DMS79 (cell line): ENCODE measurements around the gene SFRP5.

Experiments used
- DNase-seq: peaks from one replicate; lab custom pipeline; 2025; lab: John Stamatoyannopoulos, UW

SFRP5 gene

DNA sequence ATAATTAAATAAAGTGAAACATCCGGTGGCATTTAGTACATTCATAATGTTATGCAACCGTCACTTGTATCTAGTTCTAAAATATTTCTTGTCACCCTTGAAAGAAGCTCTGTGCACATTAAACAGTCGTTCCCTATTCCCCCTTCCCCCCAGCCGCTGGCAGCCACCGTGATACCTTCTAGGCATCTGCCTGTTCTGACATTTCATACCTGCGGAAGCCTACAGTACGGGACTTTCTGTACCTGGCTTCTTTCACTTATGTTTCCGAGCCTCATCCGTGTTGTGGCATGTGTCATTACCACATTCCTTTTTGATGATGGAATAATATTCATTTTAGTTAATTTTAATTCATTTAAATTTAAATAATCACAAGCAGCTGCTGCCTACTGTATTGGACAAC lies 13.9 kb upstream of the SFRP5 start:
- DNase-seq = no peak

DNA sequence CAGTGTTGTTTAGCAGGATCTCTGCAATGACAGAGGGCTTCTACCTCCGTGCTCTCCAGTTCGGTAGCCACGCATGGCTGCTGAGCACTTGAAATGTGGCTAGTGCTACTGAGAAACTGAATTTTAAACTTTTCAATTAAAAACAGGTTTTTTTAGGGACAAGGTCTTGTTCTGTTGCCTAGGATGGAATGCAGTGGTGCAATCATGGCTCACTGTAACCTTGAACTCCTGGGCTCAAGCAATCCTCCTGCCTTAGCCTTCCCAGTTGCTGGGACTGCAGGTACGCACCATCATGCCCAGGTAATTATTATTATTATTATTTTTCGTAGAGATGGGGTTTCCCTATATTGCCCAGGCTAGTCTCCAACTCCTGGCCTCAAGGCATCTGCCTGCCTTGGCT lies 13.4 kb upstream of the SFRP5 start:
- DNase-seq = no peak

DNA sequence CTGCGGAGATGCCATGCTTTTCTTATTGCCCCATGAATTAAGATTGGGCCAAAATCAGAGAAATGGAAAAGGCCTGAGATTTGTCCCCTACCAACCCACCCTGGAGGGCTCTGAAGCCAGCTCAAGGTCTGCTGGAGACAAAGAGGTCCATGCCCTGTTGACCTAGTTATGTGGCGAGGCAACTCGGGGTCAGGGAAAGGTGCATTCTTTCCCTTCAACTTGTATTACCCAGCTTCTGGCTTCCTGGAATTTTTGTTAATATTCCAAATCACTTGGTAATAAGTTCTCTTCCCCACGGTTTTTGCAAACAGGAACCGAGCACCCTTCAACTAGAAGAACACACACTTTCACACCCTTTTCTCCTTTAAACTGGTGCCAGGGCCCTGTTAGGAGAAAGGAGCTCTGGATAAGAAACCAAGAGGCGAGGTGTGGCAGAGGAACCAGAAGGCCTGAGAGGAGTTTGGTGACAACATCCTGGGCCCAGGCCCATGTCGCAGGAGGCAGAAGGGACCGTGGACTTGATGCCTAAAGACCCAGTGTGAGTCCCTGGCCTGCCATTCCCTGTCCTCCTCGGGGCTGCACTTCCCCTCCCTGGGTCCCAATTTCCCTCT lies 12.5 kb upstream of the SFRP5 start:
- DNase-seq = no peak

DNA sequence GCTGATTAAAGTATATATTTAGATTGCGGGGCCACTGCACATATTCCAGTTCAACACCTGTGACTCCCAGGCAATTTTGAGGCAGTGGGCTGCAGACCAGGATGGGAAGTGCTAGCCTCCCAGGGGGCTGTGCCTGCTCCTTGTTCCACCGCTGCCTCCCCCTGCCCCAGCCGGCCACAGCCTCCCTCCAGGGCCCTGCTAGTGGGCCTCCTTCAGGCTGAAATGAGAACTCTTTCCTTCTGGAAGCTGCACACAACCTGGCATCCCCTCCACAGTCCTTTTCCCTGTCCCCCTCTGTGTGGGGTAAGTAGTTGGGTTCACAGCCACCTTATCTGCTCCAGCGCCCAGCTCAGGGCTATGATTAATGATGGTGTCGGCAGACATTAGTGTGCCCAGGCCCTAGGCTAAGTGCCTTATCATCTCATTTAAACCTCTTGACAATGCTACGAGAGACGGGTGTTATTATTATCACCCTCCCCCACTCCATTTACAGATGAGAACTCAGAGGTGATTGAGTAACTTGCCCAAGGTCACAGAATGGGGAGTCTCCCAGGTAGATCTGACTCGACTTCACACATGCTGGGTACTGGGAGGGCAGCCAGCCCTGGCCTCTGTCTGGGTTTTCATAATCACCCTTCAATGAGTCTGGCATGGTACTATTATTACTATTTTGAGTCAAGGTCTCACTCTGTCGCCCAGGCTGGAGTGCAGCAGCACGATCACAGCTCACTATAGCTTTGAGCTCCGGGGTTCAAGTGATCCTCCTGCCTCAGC lies 10.8 kb upstream of the SFRP5 start:
- DNase-seq = no peak

DNA sequence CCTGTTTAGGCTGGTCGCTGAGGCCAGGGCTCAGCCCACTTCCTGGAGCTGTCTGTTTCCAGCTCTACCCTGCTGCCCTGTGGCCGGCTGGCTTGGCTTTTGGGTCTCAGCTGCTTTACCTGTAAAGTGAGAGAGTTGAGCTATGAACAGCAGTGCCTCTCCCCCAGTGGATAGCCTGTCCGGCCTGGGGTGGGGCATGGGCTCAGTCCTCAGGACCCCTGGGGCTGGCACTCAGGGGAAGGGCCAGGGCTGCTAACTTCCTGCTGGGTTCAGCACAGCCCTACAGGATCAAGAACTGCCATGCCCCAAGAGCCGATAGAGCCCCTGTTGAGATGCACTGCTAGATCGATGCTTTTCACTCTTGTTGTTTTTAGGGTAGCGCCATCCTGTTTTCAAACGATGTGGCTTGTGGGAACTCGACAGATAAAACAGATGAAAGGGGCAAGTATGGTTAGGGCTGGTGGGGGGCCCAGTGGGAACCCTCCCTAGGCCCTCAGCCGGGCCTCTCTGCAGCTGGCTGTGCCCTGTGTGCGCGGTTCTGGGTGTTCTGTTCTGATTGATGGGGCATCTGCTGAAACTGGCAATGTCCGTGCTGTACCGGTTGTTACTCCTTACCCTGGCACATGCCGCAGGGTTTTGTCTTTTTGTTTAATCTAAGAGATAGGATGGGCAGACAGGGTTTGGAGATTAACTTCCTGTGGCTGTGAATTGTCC lies 10.0 kb upstream of the SFRP5 start:
- no peak for DNase-seq

DNA sequence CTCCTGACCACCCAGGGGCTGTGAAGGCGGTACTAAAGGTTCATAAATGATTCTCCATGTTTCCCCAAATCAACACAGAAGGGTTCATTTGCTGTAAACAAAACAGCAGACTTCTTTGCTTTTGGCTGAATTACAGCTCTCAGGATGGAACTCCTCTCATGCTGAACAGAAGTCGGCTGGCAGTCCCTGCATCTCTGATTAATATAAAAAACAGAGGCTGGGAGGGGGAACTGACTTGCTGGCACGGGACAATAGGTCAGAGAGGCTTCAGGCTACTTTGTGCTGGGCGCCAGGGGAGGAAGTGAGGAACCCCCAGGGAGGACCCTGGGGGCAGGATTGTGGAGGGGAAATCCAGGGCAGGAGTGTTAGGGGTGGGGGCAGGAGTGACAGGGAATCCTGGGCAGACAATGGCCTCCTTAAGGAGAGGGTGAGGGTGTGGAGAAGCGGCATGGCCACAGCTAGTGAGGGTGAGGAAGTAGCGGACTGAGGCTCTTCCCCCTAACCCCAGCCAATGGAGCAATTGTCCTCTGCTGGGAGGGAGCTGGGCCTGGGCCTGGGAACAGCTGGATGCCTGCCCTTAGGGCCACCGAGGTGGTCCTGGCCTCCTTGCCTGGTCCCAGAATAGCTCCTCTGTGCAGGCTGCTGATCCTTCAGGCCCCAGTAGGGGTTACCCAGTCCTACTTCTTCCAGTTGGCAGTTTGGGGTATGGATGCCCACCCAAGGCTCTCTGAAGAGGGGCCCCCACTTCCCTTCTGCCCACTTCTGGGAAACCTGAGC lies 9.2 kb upstream of the SFRP5 start:
- DNase-seq = peak; percentile 19

DNA sequence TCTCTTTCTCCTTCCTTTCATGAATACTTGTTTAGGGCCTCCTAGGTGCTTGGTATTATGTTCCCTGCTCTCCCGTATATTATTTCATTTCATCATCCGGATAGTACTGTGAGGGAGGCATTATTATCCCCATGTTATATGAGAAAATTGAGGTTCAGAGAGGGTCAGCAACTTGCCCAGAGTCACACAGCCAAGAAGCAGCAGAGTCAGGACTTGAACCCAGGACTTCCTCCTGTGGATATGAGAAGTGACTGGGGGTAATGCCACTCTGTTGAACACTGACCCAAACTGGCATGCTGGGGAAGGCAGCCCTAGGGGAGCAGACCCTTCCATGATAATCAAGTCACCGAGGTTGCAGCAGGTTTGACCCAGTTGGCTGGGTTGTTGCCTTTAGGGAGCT lies 8.2 kb upstream of the SFRP5 start:
- DNase-seq = no peak

DNA sequence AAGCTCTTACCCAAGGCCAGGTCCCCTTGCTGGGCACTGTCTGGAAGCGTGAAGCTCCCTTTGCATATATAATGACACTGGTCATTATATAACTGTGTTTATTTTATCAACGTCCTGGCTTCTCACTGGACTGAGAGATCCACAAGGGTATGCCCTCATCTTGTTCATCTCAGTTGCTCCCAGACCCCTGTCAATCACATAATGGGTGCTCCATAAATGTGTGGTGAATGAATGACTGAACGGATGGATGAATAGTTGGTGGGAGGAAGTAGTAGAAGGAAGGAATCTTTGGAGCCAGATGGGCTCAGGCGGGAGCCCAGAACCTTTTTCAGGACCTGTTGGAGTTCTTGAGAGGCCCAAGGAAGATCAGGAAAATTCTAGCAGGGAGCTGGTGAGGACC lies 7.7 kb upstream of the SFRP5 start:
- no peak for DNase-seq

DNA sequence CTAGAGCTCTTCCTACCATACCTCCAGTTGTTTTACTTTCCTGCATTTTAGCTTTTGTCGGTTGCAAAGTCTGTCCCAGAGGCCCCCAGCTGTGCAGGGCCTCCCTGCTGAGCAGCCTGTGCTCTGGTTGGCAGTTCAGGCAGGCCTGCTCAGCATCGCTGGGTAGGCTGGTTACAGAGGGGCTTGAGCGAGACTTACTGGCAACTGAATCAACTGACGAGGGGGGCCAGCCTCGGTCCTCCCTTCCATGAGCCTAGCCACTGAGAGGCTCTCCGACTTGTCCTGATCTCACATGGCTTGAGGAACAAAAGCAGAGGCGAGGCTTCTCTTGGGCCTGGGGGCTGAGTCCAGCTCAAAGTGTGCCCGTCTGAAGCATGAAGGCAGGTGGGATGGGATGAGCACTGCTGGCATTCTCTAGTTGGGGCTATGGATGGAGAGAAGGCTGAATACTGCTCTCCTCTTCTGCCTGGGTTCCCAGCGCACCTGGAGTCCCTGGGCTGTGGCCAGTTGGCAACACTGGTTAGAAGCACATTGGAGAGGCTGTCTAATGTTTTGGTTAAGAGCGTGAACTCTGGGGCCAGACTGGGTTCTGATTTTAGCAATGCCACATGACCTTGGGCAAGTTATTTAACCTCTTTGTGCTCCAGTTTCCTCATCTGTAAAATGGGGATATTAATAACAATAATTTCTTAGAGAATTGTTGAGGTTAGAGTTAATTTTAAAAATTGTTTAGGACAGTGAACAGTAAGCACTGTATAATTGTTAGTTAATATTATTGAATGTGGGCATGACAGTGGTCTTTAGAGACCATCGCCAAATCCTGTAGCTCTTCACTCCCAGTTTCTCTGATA lies 6.9 kb upstream of the SFRP5 start:
- DNase-seq = peak; percentile 26

DNA sequence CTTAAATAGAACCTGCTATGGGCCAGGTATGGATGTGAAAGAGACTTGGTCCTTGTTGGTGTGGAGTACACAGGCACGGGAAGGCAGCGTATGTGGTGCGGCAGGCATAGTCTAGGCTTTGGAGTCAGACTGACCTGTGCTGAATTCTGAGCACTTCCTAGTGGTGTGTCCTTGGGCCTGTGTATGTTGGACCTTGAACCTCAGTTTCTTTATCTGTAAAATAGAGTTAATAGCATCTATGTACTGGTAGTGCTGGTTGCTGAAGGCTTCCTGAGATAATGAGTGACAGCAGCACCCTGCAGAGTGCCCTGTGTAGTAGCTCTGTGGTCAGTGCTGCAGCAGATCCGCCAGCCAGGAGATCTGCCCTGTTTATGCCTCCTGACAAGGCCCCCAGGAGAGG lies 5.3 kb upstream of the SFRP5 start:
- DNase-seq = no peak

DNA sequence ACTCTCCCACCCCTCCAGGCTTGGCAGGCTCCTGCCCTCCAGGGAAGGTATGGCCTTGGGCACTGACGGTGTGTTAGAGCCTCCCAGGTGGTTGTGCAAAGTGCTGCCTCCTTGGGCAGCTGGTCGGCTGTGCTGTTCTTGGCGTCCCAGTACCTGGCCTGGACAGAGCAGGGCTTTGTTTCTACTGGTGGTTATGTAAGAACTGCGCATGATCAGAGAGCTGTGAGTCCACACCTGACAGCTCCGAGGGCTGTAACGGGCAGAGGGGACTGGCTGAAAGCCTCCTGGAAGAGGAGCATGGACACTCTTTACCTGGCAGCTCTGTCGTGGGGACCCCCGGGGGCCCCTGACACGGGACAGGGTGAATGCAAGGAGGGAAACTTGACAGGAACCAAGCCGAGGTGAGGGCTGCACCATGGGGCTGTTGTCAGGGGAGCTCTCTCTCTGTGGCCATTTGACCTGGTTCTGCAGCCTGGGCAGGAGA lies 3.1 kb upstream of the SFRP5 start:
- no peak for DNase-seq

DNA sequence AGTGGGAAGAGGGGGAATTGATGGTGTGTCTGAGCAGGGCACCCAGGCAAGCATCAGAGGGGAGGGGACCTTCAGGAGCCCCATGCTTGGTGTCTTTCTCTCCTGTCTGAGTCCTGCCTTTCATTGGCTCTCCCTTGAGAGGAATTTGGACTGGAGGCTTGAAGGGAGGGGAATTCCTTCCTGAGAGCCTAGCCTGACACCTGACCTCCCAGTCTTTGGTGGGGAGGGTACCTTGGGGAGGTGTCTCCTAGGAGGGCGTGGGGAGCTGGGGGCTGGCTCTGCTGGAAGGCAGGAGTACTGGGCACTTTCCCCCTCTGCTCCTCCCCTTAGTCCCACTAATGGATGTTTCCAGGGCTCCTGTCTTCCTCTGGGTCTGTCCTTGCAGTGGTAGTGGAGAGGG lies 1.3 kb upstream of the SFRP5 start:
- DNase-seq = no peak

DNA sequence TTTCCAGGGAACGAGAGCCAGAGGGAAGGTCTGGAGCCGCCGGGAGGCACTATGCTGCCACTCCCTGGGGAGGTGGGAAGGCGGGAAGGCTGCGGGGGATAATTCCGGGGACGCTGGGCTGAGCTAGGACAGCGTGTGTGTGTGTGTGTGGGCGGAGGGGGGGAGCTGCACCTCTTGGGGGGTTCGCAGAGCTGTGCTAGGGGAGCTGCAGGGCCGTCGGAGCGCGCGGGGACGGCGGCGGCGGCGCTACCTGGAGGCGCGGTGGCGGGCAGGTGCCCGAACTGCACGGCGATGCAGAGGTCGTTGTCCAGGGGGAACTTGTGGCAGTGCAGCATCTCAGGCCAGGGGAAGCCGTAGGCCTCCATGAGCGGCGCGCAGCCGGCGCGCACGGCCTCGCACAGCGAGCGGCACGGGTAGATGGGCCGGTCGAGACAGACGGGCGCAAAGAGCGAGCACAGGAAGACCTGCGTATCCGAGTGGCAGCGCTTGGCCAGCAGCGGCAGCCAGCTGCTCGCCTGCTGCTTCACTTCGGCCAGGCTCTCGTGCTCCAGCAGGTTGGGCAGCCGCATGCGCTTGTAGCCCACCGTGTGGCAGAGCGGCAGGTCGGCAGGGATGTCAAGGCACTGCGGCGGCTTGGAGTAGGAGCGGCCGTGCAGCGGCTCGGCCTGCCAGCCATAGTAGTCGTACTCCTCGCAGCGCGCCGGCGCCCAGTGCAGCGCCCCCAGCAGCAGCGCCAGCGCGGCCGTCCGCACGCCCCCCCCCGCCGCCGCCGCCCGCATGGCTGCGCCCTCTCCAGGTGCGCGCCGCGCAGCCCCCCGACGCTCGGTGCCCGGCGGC lies 526 bp downstream of the SFRP5 start:
- DNase-seq = no peak

DNA sequence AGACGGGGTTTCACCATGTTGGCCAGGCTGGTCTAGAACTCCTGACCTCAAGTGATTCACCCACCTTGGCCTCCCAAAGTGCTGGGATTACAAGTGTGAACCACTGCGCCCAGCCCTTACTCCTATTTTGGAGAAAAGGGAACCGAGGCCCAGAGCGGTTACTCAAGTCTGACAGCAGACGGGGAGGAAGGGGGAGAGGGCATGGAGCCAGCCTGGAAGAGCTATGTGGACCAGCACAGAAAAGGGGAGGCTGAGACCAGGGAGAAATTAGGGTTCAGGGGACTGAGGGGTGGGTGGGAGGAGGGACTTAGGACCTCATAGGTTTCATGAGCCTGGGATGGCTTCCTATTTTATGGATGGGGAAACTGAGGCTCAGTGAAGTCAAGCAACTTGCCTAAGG lies 1.5 kb downstream of the SFRP5 start:
- no peak for DNase-seq

DNA sequence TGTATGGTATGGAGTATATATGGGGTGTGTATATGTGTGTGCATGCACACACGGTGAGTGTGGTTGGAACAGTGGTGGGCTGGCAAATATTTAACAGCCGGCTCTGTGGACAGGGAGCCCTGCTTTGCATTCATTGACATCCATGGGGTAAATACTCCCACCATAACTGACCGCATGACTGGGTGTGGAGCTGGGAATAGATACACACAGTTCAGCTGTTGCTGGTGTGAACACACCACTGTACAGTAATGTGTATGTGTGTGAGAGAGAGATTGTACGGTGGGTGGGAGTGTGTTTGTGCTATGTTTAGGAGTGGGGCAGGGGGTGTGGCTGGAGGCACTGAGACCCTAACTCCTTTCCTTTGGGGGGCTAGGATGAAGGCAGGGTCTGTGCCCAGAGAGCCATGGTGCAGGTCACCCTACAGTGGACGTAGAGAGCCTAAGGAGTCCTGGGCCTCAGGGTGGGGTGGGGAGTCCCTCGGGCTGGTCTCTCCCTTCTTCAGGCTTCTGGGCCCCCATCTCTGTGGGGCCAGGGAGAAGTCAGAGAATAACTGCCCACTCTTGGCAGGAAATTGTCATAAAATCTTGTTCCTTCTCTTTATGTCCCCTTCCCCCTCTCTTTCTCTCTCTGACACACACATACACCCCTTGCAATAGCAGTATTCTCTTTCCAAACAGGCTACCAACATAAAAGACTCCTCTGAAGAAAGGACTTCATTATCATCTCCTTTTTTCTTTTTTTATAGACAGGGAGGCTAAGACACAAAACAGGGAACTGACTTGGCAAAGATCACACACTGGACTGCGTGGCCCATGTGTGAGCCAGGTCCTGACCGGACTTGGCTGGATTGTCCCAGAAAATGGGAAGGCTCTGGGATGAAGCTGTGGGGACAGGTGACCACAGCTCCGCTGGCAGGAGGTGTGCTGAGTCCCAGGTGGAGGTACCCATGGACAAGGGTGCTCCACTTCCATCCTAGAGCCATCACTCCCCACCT lies 3.2 kb downstream of the SFRP5 start:
- DNase-seq = no peak

DNA sequence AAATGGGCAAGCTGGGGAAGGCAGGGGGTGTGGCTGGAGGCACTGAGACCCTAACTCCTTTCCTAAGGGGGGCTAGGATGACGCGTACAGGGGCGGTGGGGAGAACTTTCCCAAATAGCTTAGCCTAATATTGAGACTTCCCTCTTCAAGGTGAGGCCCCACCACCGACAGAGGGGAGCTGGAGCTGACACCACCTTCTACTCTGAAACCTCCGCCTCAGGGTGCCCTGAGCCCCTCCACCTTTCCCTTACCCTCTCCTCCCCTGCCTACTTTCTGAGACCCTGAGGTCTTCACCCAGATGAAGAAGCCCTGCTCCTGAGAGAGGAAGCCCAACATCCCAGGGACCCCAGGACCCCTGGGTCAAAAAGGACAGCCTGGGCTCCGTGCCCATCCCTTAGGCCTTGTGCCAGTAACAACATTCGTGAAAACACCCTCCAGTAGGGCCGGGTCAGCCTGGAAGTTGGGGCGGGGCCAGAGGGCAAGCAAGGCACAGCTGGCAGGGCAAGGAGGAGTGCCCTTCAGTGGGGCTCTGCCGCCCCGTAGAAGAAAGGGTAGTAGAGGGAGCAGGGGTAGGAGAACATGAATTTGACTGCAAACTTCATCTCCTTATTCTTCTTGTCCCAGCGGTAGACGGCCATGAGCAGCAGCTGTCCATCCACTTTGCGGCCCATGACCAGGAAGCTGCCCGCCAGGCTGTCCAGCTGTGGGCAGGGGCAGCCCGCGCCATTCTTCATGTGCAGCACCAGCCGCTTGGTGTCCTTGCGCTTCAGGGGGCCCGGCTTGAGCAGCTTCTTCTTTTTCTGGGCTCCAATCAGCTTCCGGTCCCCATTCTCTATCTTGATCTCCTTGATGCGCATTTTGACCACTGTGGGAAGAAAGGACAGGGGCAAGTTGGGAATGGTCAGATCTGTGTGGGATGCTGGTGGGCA lies 4.5 kb downstream of the SFRP5 start:
- no peak for DNase-seq

DNA sequence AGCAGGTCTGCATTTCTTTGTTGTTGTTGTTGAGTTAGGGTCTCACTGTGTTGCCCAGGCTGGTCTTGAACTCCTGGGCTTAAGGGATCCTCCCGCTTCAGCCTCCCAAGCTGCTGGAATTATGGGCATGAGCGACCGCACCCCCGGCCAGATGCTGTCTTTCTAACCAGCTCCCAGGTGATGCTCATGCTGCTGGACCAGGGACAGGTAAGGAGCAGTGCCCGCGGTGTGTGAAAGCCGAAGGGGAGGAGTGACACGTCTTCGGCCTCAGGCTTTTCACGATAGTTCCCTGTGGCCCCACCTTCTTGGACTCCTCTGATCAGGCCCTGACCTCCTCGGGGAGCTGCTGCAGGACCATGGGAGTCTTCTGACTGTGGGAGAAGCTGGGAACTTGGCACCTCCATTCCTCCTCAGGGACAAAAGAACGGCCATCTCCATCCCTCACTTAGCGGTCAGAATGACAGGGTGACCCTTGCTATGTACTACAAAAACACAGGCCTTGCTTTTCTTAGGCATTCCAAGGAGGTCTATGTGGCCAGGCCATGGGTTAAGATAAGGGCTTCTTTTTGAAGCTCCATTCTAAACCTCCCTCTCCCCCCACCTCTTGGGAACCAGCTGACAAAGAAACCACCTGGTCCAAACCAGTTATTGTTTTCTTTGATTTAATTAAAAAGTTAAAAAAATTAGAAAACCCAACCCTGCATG lies 5.5 kb downstream of the SFRP5 start:
- DNase-seq = no peak

DNA sequence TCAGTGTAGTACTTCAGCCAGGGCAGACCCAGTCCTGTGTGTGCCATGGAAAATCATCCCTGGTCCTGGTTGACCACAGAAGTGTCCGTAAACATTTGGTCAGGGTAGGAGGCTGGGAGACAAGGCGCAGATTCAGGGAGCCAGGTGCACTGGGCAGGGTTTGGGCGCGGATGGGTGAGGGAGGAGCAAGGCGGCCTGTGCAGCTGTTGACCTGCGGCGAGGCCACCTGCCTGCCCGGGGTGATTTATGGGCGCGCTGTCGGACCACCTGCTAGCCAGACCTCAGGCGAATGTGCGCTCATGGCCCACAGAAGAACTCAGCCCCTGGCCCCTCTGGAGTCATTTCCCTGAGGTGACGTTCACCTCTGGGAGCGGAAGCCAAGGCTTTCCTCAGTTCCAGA lies 6.6 kb downstream of the SFRP5 start:
- no peak for DNase-seq
